ENCODE results near the gene TAF4B.

TAF4B gene

GRCh38 chr18:26185267-26185666, 41.0 kb upstream of the TAF4B start:
- TF ChIP-seq CEBPB (IDR thresholded peaks at IDR 0.05): no peak
- no peak for TF ChIP-seq TAF1 (IDR thresholded peaks at IDR 0.05; ENCODE audit: low read depth)
- TF ChIP-seq, protein P1, sequence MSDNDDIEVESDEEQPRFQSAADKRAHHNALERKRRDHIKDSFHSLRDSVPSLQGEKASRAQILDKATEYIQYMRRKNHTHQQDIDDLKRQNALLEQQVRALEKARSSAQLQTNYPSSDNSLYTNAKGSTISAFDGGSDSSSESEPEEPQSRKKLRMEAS (IDR thresholded peaks at IDR 0.05): no peak
- TF ChIP-seq TCF12 (IDR thresholded peaks at IDR 0.05; ENCODE audit: low read depth): no peak
- TF ChIP-seq TEAD4 (IDR thresholded peaks at IDR 0.05): no peak
- no peak for TF ChIP-seq FOXM1 (IDR thresholded peaks at IDR 0.05; ENCODE audit: borderline replicate concordance, low read depth)
- no peak for TF ChIP-seq EGR1 (IDR thresholded peaks at IDR 0.05)
- TF ChIP-seq RAD21 (IDR thresholded peaks at IDR 0.05; ENCODE audit: low read depth): no peak
- no peak for TF ChIP-seq NFIC (IDR thresholded peaks at IDR 0.05)
- no peak for TF ChIP-seq YY1 (IDR thresholded peaks at IDR 0.05; ENCODE audit: low read depth)
- TF ChIP-seq, protein P2, sequence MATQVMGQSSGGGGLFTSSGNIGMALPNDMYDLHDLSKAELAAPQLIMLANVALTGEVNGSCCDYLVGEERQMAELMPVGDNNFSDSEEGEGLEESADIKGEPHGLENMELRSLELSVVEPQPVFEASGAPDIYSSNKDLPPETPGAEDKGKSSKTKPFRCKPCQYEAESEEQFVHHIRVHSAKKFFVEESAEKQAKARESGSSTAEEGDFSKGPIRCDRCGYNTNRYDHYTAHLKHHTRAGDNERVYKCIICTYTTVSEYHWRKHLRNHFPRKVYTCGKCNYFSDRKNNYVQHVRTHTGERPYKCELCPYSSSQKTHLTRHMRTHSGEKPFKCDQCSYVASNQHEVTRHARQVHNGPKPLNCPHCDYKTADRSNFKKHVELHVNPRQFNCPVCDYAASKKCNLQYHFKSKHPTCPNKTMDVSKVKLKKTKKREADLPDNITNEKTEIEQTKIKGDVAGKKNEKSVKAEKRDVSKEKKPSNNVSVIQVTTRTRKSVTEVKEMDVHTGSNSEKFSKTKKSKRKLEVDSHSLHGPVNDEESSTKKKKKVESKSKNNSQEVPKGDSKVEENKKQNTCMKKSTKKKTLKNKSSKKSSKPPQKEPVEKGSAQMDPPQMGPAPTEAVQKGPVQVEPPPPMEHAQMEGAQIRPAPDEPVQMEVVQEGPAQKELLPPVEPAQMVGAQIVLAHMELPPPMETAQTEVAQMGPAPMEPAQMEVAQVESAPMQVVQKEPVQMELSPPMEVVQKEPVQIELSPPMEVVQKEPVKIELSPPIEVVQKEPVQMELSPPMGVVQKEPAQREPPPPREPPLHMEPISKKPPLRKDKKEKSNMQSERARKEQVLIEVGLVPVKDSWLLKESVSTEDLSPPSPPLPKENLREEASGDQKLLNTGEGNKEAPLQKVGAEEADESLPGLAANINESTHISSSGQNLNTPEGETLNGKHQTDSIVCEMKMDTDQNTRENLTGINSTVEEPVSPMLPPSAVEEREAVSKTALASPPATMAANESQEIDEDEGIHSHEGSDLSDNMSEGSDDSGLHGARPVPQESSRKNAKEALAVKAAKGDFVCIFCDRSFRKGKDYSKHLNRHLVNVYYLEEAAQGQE (IDR thresholded peaks at IDR 0.05; ENCODE audit: low read depth): no peak
- no peak for TF ChIP-seq ZBTB7A (IDR thresholded peaks at IDR 0.05; ENCODE audit: low read depth)
- TF ChIP-seq USF1 (IDR thresholded peaks at IDR 0.05): no peak
- TF ChIP-seq EP300 (IDR thresholded peaks at IDR 0.05; ENCODE audit: borderline replicate concordance): no peak

DNA sequence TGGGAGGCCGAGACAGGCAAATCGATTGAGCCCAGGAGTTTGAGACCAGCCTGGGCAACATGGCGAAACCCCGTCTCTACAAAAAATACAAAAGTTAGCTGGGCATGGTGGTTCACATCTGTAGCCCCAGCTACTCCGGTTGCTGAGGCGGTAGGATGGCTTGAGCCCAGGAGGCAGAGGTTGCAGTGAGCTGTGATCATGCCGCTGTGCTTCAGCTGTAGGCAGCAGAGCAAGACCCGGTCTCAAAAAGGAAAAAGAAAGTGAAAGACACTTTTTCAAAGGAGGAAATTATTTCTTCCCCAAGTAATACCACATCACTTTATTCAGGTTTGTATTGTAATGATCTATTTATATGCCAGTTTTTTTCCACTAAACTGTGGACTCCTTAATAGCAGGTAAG, 35.7 kb upstream of the TAF4B start:
- TF ChIP-seq CEBPB (IDR thresholded peaks at IDR 0.05) (no peak), NFIC (IDR thresholded peaks at IDR 0.05) (no peak), RAD21 (IDR thresholded peaks at IDR 0.05; ENCODE audit: low read depth) (no peak), ZBTB7A (IDR thresholded peaks at IDR 0.05; ENCODE audit: low read depth) (no peak), TAF1 (IDR thresholded peaks at IDR 0.05; ENCODE audit: low read depth) (no peak), CREB1 (IDR thresholded peaks at IDR 0.05; ENCODE audit: low read depth) (no peak), FOXM1 (IDR thresholded peaks at IDR 0.05; ENCODE audit: borderline replicate concordance, low read depth) (no peak), EP300 (IDR thresholded peaks at IDR 0.05; ENCODE audit: borderline replicate concordance) (no peak), YY1 (IDR thresholded peaks at IDR 0.05; ENCODE audit: low read depth) (no peak), EGR1 (IDR thresholded peaks at IDR 0.05) (no peak), TCF12 (IDR thresholded peaks at IDR 0.05; ENCODE audit: low read depth) (no peak), TEAD4 (IDR thresholded peaks at IDR 0.05) (no peak), USF1 (IDR thresholded peaks at IDR 0.05) (no peak)
- TF ChIP-seq, protein P2 (IDR thresholded peaks at IDR 0.05; ENCODE audit: low read depth): no peak
- TF ChIP-seq, protein P1 (IDR thresholded peaks at IDR 0.05): no peak

GRCh38 chr18:26192233-26192632, 34.0 kb upstream of the TAF4B start:
- no peak for TF ChIP-seq TAF1 (IDR thresholded peaks at IDR 0.05; ENCODE audit: low read depth)
- no peak for TF ChIP-seq TEAD4 (IDR thresholded peaks at IDR 0.05)
- no peak for TF ChIP-seq CEBPB (IDR thresholded peaks at IDR 0.05)
- TF ChIP-seq, protein P1 (IDR thresholded peaks at IDR 0.05): no peak
- TF ChIP-seq NFIC (IDR thresholded peaks at IDR 0.05): no peak
- no peak for TF ChIP-seq USF1 (IDR thresholded peaks at IDR 0.05)
- no peak for TF ChIP-seq RAD21 (IDR thresholded peaks at IDR 0.05; ENCODE audit: low read depth)
- no peak for TF ChIP-seq CREB1 (IDR thresholded peaks at IDR 0.05; ENCODE audit: low read depth)
- TF ChIP-seq FOXM1 (IDR thresholded peaks at IDR 0.05; ENCODE audit: borderline replicate concordance, low read depth): no peak
- TF ChIP-seq, protein P2 (IDR thresholded peaks at IDR 0.05; ENCODE audit: low read depth): no peak
- no peak for TF ChIP-seq YY1 (IDR thresholded peaks at IDR 0.05; ENCODE audit: low read depth)

- TF ChIP-seq ZBTB7A (IDR thresholded peaks at IDR 0.05; ENCODE audit: low read depth) (no peak), YY1 (IDR thresholded peaks at IDR 0.05; ENCODE audit: low read depth) (no peak), TAF1 (IDR thresholded peaks at IDR 0.05; ENCODE audit: low read depth) (no peak), USF1 (IDR thresholded peaks at IDR 0.05) (no peak), EP300 (IDR thresholded peaks at IDR 0.05; ENCODE audit: borderline replicate concordance) (no peak), CEBPB (IDR thresholded peaks at IDR 0.05) (no peak), NFIC (IDR thresholded peaks at IDR 0.05) (no peak)
Observed at GRCh38 chr18:26196605-26197004, 29.6 kb upstream of the TAF4B start.
